Muscle of arm (tissue), 12 donors: ENCODE measurements around the gene STK32C. TPM values are rescaled to one million over a fixed set of nuclear protein-coding genes. Genes with fewer than 3 reads are reported as not detected.

Experiments used
- DNase-seq: peaks from one replicate; pipeline ENCODE4 v3.0.0-alpha.2; 2013
- polyA plus RNA-seq, 12 donors: library from polyadenylated mRNA; unstranded; fragments of 120-200 nt; gene quantifications; one replicate each; pipeline ENCODE4 v1.2.1, GENCODE V29; 2013; ENCODE audit not compliant: insufficient read length in 12 of 12

Gene STK32C
- polyA plus RNA-seq, 12 donors = 8.1 to 12.1 (median 9.5) TPM; not detected in 2

DNA sequence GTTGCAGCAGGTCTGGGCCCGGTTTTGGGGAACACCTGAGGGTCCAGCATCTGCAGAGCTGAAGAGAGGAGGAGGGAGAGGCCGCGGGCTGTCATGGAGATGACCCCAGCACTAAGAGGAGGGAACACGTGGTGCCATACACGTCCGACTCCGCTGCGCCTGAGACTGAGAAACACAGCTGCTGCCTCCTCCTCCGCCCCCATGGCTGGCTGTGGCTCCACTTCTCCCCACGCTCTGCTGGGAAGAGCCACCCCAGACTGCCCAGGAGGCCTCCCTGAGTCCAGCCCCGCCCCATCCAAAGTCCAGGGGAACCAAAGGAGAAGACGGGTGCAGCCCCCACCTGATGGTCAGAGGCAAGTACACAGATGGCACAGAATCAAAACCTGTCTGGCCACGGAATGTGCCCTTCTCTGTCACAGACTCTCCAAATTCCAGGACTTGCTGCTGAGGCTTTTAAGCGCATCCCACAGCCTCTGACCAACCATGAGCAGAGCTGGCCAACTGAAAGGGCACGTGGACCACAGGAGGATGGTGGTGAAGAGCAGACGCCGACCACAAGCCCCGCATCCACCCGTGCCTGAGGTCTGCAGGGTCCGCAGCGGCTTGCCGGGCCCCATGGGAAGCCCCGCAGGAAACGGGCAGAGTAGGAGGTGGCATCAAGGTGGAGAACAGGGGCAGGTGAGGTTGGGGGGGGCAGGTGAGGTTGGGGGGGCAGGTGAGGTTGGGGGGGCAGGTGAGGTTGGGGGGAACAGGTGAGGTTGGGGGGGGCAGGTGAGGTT is 24.0 kb downstream of the STK32C start:
- no peak for DNase-seq

GRCh38 chr10:132282667-132283603 is 24.8 kb downstream of the STK32C start:
- DNase-seq = no peak

DNA sequence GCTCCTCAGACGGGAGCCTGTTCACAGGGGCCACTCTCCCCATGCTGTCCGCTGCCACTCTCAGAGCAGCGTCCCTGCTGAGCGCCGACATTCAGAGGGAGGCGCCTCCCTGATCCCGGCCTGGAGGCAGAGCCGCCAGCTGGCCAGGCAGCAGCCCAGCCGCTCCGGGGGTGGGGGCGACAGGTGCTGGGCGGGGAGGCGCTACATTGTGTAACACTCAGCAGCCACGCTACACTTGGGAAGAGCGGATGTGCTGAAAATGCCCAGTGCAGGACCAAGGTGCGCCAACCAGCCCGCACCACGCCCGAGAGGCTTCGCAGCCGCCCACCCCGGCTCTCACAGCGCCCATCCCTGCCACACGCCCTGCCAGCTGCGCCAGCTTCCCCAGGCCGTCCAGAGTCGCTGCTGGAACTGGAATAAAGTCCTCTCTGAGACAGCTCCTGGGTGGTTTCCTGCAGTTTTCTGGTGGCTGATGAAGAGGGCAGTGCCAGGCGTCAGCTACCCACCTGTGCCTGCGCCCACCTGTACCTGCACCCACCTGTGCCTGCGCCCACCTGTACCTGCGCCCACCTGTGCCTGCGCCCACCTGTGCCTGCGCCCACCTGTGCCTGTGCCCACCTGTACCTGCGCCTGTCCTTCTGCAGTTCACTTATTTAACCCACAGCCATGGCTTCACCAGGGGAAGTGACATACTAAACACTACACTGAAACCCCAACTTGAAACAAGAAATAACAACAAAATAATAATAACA is 25.7 kb downstream of the STK32C start:
- DNase-seq = no peak

DNA sequence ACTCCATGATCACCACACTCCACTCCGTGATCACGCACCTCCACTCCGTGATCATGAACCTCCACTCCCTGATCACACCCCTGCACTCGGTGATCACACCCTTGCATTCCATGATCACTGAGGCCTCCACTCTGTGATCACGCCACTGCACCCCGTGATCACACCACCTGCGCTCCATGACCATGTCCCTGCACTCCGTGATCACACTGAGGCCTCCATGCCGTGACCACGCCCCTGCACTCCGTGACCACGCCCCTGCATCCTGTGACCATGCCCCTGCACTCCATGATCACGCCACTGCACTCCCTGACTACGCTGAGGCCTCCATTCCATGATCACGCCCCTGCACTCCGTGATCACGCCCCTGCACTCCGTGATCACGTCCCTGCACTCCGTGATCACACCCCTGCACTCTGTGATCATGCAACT is 27.1 kb downstream of the STK32C start:
- no peak for DNase-seq

DNA sequence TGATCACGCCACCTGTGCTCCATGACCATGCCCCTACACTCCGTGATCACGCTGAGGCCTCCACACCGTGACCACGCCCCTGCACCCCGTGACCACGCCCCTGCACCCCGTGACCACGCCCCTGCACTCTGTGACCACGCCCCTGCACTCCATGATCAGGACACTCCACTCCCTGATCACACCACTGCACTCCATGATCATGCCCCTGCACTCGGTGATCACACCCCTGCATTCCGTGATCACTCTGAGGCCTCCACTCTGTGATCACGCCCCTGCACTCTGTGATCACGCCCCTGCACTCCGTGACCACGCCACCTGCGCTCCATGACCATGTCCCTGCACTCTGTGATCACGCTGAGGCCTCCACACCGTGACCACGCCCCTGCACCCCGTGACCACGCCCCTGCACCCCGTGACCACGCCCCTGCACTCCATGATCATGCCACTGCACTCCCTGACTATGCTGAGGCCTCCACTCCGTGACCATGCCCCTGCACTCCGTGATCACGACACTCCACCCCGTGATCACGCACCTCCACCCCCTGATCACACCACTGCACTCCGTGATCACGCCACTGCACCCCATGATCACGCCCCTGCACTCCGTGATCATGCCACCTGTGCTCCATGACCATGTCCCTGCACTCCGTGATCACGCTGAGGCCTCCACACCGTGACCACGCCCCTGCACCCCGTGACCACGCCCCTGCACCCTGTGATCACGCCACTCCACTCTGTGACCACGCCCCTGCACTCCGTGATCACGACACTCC is 27.7 kb downstream of the STK32C start:
- DNase-seq = no peak

- DNase-seq = no peak
These were observed 30.4 kb downstream of the STK32C start for GRCh38 chr10:132277311-132277741.

- no peak for DNase-seq
These were observed 31.0 kb downstream of the STK32C start for GRCh38 chr10:132276706-132277105.

- no peak for DNase-seq
These were observed 31.5 kb downstream of the STK32C start for GRCh38 chr10:132276179-132276675.

GRCh38 chr10:132275426-132276178 is 32.1 kb downstream of the STK32C start:
- no peak for DNase-seq

DNA sequence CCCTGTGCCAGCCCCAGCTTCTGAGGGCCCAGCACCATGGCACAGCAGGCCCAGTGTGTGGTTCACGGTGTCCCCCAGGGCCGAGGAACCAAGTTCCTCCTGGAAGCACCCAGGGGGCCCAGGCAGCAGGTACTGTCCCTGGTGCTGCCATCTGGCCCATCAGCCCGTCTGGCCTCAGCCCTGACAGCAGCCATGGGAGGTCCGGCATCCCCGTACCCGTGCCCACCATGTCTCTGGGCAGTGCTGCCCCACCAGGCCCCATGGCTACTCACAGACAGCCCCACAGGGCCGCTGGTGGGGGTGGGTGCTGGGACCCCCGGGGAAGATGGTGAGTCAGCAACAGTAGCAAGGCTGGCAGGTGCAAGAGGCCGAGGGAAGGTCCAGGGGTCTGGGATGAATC is 32.8 kb downstream of the STK32C start:
- no peak for DNase-seq

DNA sequence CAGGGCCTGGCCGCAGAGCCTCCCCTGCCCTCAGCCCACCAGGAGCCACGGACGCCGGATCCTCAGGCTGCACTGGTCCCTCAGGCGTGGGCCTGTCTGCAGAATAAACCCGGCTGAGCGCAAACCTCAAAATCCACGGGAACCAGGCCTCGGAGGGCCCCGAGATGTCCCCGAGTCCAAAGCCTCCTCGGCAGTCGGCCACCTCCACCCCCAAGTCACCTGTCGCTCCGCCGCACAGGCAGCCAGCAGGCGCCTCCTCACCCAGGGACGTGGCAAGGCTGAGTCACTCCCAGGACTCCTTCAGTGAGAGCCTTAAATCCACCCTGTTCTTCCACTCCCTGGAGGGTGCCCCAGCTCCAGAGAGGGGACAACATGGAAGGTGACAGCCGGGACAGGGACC is 33.2 kb downstream of the STK32C start:
- no peak for DNase-seq

- no peak for DNase-seq
These were observed 33.8 kb downstream of the STK32C start for GRCh38 chr10:132273966-132274365.

- DNase-seq = no peak
These were observed 34.3 kb downstream of the STK32C start for GRCh38 chr10:132273304-132273944.

- peak; percentile 39 for DNase-seq
These were observed 35.3 kb downstream of the STK32C start for GRCh38 chr10:132272231-132272971.

GRCh38 chr10:132271458-132272230 is 36.1 kb downstream of the STK32C start:
- no peak for DNase-seq

DNA sequence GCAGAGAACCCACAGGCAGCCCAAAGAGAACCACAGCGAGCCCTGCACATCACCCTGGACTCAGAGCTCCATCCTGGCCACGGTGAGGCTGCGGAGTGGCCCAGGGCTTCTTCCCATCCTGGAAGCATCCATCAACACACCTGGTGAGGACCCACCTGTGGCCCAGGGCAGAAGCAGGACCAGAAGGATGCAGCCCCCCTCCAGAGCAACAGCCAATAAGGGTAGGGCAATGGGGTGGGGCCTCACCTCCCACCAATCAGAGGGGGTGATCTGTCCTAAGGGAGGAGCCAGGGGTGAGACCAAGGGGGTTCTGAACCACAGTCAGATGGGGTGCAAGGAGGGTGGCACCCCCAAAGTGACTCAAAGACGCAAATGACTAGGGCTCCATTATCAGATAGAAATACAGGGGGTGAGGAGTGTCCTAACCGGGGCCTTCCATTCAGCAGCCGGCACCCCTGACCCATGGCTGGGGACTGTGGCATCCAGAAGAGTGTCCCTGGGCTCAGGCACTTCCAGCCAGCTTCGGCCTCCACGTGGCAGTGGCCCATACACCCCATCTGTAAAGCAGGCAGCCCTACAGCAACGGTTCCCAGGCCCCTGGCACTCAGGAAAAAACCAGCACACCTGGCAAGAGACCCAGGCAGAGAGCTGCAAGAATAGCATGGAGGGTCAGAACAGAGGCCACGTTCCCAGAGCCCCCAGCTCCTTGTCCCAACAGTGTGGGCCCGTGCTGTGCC is 36.9 kb downstream of the STK32C start:
- DNase-seq = no peak

- DNase-seq = no peak
These were observed 37.5 kb downstream of the STK32C start for GRCh38 chr10:132270256-132270655.
